Caco-2 (cell line): Measurements from ENCODE around the gene ACADVL. TPM values are rescaled to one million over a fixed set of nuclear protein-coding genes. Genes with fewer than 3 reads are reported as not detected.
"Not testable (repeated sequence)": the region's sequence is repeated elsewhere in the genome, so short reads cannot be mapped to it uniquely, and the experiment has no call there.

Experiments used
- BruUV-seq: library from RNA; stranded (reverse); fragments of 400-500 nt; replicated peaks from 2 replicates; lab custom pipeline; 2021; lab: Mats Ljungman, UMichigan
- CTCF ChIA-PET: fragments of 300-600 bp; sonication (Branson Sonifier 250); formaldehyde crosslinking; loops from one replicate; lab custom pipeline; 2022; ENCODE audit warnings: antibody characterized with exemption; lab: Charles Lee
- POLR2A ChIA-PET: fragments of 300-600 bp; sonication (Branson Sonifier 250); formaldehyde crosslinking; loops from one replicate; lab custom pipeline; 2022; ENCODE audit warnings: antibody characterized with exemption; lab: Charles Lee
- DNase-seq, 2 experiments: peaks; one replicate each; pipeline versions ENCODE4 v3.0.0 to v3.0.0-alpha.2; 2020 to 2022
- H3K27me3 ChIP-seq: replicated peaks from 2 replicates; pipeline ENCODE4 v1.6.0; 2011; ENCODE audit warnings: low read length; ENCODE audit not compliant: control insufficient read depth, insufficient read depth
- H3K36me3 ChIP-seq: 2 replicates; pipeline ENCODE4 v1.5.1; 2011; ENCODE audit warnings: low read length; ENCODE audit not compliant: control insufficient read depth, insufficient read depth
- H3K4me1 ChIP-seq: fragments of 250-450 bp; sonication (Bioruptor Pico); 2 replicates; pipeline ENCODE4 v1.5.1; 2020; ENCODE audit warnings: mild to moderate bottlenecking
- H3K4me3 ChIP-seq: 2 replicates; pipeline ENCODE4 v1.5.1; 2011; ENCODE audit warnings: low read depth, mild to moderate bottlenecking, control low read depth, low read length
- H3K9me3 ChIP-seq: fragments of 250-450 bp; sonication (Bioruptor Pico); 2 replicates; pipeline ENCODE4 v1.5.1; 2020; ENCODE audit warnings: mild to moderate bottlenecking, moderate library complexity
- H3K27ac Mint-ChIP-seq: one replicate; pipeline ENCODE4 v1.8.0; 2022; ENCODE audit warnings: mixed read lengths; ENCODE audit not compliant: unreplicated experiment
- H3K27me3 Mint-ChIP-seq: one replicate; pipeline ENCODE4 v1.8.0; 2022; ENCODE audit warnings: mixed read lengths; ENCODE audit not compliant: insufficient read depth, unreplicated experiment
- H3K36me3 Mint-ChIP-seq: one replicate; pipeline ENCODE4 v1.8.0; 2022; ENCODE audit warnings: mild to moderate bottlenecking, mixed read lengths; ENCODE audit not compliant: insufficient read depth, unreplicated experiment
- H3K4me1 Mint-ChIP-seq: one replicate; pipeline ENCODE4 v1.8.0; 2022; ENCODE audit warnings: low read depth, mixed read lengths; ENCODE audit not compliant: unreplicated experiment
- H3K4me3 Mint-ChIP-seq: one replicate; pipeline ENCODE4 v1.8.0; 2022; ENCODE audit warnings: mild to moderate bottlenecking, moderate library complexity, mixed read lengths; ENCODE audit not compliant: unreplicated experiment
- H3K9me3 Mint-ChIP-seq: one replicate; pipeline ENCODE4 v1.8.0; 2022; ENCODE audit warnings: mixed read lengths; ENCODE audit not compliant: unreplicated experiment
- CTCF ChIP-seq, 2 experiments: fragments of 200-600 bp in 1 of 2; IDR thresholded peaks; 1 replicate in 1 of 2; 2 replicates in 1 of 2; pipeline versions ENCODE4 v1.5.1 to v1.8.0; 2011 to 2022; ENCODE audit warnings: antibody characterized with exemption in 1 of 2, control low read depth in 1 of 2, inconsistent platforms in 1 of 2, low read depth in 1 of 2, low read length in 1 of 2, mild to moderate bottlenecking in 1 of 2, moderate library complexity in 1 of 2; ENCODE audit not compliant: insufficient read depth in 1 of 2, severe bottlenecking in 1 of 2, unreplicated experiment in 1 of 2
- intact Hi-C: fragments of 100-400 bp; cut with micrococcal nuclease; formaldehyde crosslinking; loops from one replicate; pipeline ENCODE4 v1.10.0; 2022; ENCODE audit not compliant: unreplicated experiment
- total RNA-seq: library from RNA; stranded (reverse); gene quantifications from 2 replicates; pipeline ENCODE4 v1.2.3, GENCODE V29; 2022

Gene ACADVL
- total RNA-seq, 1 experiment from 2014 or later = 133 TPM

- H3K9me3 Mint-ChIP-seq = no peaks in the 10 kb centered on the region
- ChIA-PET POLR2A (no interaction called here), CTCF (interaction anchor here (0.7 kb wide), 1 partner anchor 12 kb away, joined by 6 read pairs; no protein-coding TSS in a partner anchor)
- no peaks in the 10 kb centered on the region for H3K4me1 ChIP-seq
- no peaks in the 10 kb centered on the region for H3K9me3 ChIP-seq
- no peak overlapping the region for H3K27ac Mint-ChIP-seq
- H3K4me3 Mint-ChIP-seq = peak overlapping the region; percentile 53
- no TSS peak for BruUV-seq
- no peaks in the 10 kb centered on the region for H3K27me3 ChIP-seq
- H3K36me3 ChIP-seq = no peaks in the 10 kb centered on the region
- no peaks in the 10 kb centered on the region for H3K27me3 Mint-ChIP-seq
- H3K4me1 Mint-ChIP-seq = no peaks in the 10 kb centered on the region
- intact Hi-C loops = loop anchor here (2.0 kb wide), 1 partner anchor 44 kb away; no protein-coding TSS in a partner anchor
- H3K4me3 ChIP-seq = peak overlapping the region; percentile 23
- TF ChIP-seq CTCF (IDR thresholded peaks at IDR 0.05; ENCODE audit: insufficient read depth in 1 of 2, low read depth in 1 of 2, low read length in 1 of 2, severe bottlenecking in 1 of 2, unreplicated experiment in 1 of 2) = no peak
- H3K36me3 Mint-ChIP-seq = no peaks in the 10 kb centered on the region
- no peak for DNase-seq
Measured at GRCh38 chr17:7178973-7179316, 40.8 kb upstream of the ACADVL start.

DNA sequence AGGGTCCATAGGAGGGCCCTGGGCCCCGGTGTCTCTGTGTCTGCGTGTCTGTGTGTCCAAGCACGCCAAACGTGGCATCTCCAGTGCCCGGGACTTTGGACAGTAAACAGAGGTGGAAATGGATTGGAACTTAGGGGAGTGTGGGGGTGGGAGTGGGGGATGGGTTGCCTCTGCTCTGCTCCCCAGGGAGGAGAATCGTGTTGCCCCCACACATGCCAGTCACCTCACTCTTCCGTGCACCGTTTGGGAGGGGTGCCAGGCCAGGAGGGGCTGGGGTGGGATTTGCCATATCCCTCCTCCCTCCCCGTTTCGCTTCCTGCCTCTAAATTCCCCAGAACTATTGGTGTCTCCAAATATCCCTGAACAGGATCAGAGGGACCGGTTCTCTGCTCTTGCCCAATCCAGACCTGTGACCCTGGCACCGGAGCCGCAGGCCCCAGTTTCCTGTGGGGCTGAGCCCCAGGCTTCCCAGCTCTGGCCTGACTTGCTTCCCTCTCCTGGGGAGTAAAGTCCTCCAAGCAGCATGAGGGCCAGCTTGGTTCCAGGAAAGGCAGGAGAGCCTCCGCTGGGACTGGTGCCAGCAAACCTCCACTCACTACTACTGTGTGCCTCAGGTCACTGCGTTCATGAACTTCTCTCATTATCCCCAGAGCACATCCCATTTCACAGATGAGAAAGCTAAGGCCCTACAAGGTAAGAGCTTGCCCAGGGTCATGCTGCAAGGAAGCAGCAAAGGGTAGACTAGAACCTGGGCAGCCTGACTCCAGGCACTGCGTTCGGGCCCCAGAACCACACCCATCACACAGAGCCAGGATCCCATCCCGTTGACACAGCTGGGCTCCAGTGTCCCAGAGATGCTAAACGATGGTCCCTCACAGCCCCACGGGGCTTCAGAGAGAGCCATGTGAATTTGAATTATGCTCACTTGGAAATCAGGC, 40.2 kb upstream of the ACADVL start, which contains the start of gene ASGR1:
TSS of gene ASGR1 (minus strand) at position 54 of the 938 bp plus-strand sequence. CDS start 807 bp downstream, outside the sequence.
- peak within 1 kb of the TSS; percentile 43 for H3K4me3 ChIP-seq
- ChIA-PET POLR2A (no interaction called here), CTCF (no interaction called here)
- Mint-ChIP-seq H3K9me3 (no peaks in the 10 kb centered on the region), H3K4me1 (no peaks in the 10 kb centered on the region), H3K27ac (peak within 1 kb of the TSS; percentile 60), H3K36me3 (no peaks in the 10 kb centered on the region), H3K4me3 (peak within 1 kb of the TSS; percentile 53), H3K27me3 (no peaks in the 10 kb centered on the region)
- H3K27me3 ChIP-seq = no peaks in the 10 kb centered on the region
- H3K4me1 ChIP-seq = no peaks in the 10 kb centered on the region
- no peak for DNase-seq
- intact Hi-C loops = loop anchor here (2.0 kb wide), 1 partner anchor 45 kb away; no protein-coding TSS in a partner anchor
- H3K36me3 ChIP-seq = no peaks in the 10 kb centered on the region
- no TSS peak for BruUV-seq
- no peaks in the 10 kb centered on the region for H3K9me3 ChIP-seq
- no peak for TF ChIP-seq CTCF (IDR thresholded peaks at IDR 0.05; ENCODE audit: insufficient read depth in 1 of 2, low read depth in 1 of 2, low read length in 1 of 2, severe bottlenecking in 1 of 2, unreplicated experiment in 1 of 2)

GRCh38 chr17:7182101-7182500, 37.6 kb upstream of the ACADVL start:
- not testable (repeated sequence) for H3K36me3 Mint-ChIP-seq

More at GRCh38 chr17:7182101-7182500, 37.6 kb upstream of the ACADVL start:
- H3K27me3 ChIP-seq, intact Hi-C loops, BruUV-seq, H3K4me3 Mint-ChIP-seq, DNase-seq, H3K4me1 ChIP-seq, H3K9me3 Mint-ChIP-seq, POLR2A ChIA-PET, H3K4me1 Mint-ChIP-seq, CTCF ChIA-PET, H3K27me3 Mint-ChIP-seq, H3K36me3 ChIP-seq, H3K4me3 ChIP-seq, H3K27ac Mint-ChIP-seq, H3K9me3 ChIP-seq: not testable (repeated sequence)
